HG03159 (cell line): ENCODE data around the gene GRM2.

ENCODE experiments used
- ATAC-seq: cut with Tn5 transposase; IDR thresholded peaks from one replicate; pipeline ENCODE4 v1.9.1; 2021; ENCODE audit warnings: mild to moderate bottlenecking, moderate library complexity; ENCODE audit not compliant: unreplicated experiment

Gene GRM2

DNA sequence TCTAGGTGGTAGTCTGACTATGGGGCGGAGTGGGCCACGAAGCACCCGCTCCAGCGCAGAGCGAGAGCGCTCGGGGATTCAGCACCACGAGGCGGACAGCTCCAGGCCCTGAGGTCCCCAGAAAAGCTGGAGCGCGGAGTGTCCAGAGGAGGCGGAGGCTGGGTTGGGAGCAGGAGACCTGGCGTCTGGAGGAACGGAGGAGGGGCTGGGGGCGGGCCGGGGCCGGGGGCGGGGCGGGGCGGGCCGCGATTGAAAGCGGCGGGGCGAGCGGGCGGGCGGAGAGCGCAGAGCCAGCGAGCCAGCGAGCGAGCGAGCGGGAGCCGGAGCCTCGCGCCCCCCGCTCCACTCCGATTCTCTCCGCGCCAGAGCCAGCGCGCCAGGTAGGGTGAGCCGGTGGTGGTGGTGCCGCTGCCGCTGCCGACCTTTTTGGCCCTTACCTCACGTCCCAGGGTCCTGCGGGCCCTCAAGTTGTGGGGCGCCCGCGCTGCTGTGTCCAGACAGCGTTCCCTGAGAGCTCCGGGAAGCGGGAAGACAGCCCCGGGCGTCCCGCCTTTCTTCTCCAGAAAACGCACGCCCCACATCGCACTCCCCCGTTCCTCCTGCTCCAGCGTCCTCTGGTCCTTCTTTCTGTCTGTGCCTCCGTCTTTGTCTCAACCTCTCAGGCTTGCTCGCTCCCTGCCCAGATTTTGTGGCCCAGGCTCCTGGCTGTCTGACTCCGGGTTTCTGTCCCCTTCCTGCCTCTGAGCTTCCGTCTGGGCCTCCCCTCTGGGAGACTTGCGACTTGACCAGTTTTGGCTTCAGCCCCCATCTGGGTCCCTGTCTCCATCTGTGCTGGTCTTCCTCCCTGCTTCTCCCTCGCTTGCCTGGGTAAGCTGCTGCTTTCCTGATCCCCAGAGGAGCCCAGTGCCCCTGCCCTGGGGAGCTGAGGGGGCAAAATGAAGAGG, at the start of gene GRM2:
Gene GRM2 (plus strand): TSS at position 281 of the 944 bp plus-strand sequence. CDS start 1,916 bp downstream, outside the sequence.
- ATAC-seq: no peak

DNA sequence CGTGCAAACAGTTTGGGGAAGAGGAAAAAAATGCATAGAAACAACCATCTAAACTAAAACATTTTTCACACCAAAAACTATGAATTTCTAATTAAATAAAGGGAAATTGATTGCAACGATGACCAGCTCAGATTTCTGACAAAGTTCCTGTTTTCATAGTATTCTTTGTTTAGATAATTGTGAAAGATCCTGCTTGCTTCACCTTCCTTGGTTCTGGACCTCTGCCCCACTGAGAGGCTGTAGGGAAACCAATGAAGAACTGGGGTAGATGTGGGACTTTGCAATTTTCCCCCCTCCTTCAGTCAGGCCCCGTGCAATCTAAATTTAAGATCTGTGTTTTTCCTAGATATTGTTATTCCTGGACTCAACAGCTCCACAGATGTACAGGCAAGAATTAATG, 49.6 kb upstream of the GRM2 start:
- no peak for ATAC-seq

DNA sequence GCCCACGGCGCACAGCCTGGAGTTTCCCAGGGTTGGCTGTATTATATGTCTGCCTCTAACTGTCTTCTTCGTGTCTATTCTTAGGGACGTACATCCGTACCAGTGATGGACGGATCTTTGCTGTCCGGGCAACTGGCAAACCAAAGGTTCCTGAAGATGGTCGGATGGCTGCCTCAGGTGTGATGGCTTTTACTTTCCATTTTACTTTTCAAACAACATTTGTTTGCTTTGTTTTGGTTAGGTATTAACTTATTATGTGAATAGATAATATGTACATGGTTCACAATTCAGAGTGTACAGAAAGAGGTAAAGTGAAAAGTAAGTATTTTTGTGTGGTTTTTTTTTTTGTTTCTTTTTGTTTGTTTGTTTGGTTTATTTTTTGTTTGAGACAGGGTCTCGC, 46.9 kb upstream of the GRM2 start:
- no peak for ATAC-seq

DNA sequence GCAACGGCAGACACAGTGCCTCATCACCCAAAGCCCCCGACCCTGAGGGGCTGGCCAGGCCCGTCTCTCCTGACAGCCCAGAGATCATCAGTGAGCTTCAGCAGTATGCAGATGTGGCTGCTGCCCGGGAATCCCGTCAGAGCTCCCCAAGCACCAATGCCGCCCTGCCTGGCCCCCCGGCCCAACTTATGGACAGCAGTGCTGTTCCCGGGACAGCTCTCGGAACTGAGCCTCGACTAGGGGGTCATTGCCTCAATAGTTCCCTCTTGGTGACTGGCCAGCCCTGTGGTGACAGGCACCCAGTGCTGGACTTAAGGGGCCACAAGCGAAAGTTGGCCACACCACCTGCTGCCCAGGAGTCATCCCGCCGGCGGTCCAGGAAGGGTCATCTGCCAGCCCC, 44.4 kb upstream of the GRM2 start:
- no peak for ATAC-seq

DNA sequence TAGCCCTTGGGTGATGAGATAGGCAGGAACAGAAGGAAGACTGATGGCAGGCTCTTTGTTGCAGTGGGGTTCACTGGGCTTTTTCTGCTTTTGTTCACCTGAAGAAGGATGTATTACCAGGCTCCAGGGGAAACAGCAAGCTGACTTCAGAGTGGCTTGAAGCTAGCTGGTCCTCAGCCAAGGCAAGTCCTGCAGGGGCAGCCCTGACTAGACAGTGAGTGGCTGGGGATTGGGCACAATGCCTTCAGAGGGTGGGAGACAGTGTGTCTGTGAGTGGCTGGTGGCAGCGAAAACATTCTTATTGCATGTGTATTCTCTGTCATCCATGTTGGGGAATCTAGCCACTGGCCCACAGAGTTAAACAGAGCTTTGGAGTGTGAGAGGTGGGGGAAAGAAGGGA, 38.1 kb upstream of the GRM2 start:
- no peak for ATAC-seq

DNA sequence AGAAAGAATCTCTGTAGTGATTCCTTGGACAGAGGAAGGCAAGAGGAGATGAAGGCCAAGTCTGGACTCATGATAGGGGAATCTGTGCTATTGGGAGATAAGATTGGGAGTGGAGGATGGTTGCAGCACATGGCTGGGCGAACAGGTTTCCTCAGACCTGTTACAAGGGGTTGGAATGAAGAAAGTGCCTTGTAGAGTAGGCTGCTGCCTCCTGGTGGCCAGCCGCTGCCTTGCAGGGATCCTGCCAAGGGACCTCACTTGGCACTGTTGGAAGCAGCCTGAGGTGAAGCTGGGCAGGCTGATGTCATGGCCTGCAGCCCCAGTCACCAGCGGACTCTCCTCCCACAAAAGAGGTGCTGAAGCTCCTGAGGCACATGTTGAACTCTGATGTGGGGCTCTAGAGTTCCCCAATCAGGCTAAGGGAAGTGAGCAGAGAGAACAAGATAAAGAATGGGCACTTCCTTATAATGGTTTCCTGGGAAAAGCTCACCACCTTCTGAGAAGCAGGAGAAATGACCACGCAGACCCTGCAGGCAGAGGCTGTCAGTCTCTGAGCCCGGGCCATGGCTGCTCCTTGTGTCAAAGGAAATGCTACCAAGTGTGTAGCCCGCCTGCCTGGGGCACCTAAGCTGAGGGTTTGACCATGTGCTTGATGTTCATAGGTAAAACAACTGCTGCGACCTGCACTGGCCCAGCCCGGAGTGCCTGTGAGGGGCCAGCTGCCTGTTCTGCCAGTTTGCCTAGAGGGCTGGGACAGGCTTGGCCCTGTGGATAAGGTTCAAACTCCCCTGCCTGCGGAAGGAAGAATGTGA, 37.4 kb upstream of the GRM2 start:
- no peak for ATAC-seq

DNA sequence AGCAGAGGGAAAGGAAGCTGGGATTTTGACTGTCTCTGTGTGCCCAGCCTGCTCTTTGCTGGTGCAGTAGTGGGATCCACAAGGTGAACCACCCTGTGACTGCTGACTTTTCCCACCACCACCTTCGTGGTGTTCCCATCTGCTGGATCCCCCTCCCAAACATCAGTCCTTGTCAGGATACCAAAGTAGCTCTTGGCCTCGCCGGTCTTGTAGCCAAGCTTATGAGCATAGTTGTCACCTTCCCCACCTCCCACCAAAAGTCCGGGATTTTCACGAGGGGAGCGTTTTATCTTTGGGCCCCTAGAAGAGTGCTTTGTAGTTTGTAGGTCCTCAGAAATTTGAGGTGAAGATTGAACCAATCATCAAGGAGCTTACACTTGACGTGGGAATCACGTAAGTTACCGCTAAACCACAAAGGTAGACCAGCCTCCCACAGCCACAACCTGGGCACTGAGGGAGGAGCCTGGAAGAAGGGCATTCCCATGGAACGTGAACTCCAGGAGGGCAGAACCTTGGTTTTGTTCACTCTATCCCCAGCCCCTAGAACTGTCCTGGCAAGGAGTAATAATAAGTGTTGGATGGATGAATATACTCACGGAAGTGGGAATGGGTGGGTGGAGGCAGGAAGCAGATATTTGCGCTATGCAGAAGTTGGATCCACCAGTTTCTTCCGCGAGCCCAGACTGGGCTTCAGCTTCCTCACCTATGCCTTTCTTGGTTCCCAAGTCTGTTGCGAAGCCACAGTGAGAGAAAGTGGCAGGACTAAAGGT, 36.6 kb upstream of the GRM2 start:
- ATAC-seq: no peak

DNA sequence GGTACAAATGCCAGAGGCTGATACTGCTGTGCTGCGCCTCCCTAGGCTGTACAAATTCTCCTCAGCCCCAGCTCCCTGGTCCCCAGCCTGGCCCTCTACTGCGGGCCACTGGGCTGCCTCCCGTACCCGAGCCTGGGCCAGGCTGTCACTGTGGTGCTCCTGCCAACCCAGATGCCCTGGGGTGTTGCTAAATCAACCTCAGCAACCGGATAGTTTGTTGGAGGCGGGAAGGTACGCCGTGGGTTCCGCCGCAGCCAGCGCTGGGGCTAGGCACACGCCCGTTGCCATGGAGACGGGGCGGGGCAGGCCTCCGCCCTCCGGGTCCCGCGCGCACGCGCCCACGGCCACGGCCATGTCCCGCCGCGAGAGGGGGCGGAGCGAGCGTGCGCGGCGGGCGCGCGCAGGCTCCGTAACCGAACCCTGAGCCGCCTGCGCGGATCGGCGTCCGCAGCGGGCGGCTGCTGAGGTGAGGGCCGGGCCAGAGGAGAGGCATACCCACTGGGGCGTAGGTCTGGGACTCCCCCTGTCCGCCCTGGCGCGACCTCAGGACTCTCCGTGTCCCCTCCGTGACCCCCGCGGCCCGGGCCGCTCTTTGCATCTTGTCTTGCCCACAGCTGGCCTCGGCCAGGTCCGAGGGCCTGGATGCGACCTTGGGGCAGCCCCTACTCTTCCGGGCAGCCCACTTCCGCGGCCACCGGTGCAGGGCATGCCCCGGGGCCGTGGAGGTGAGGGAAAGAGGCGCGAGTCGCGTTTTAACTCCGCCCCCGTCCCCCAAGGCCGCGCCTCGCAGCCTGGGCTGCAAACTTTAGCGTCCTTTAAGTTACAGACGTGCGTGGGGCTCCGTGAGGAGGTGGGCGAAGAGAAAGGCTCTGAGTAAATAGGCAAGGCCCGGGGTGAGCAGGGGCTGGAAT, 35.8 kb upstream of the GRM2 start, which contains the start of gene TEX264:
Gene TEX264 (plus strand): TSS at position 430 of the 911 bp plus-strand sequence. CDS start 3,053 bp downstream, outside the sequence.
- ATAC-seq: peak; percentile 69

DNA sequence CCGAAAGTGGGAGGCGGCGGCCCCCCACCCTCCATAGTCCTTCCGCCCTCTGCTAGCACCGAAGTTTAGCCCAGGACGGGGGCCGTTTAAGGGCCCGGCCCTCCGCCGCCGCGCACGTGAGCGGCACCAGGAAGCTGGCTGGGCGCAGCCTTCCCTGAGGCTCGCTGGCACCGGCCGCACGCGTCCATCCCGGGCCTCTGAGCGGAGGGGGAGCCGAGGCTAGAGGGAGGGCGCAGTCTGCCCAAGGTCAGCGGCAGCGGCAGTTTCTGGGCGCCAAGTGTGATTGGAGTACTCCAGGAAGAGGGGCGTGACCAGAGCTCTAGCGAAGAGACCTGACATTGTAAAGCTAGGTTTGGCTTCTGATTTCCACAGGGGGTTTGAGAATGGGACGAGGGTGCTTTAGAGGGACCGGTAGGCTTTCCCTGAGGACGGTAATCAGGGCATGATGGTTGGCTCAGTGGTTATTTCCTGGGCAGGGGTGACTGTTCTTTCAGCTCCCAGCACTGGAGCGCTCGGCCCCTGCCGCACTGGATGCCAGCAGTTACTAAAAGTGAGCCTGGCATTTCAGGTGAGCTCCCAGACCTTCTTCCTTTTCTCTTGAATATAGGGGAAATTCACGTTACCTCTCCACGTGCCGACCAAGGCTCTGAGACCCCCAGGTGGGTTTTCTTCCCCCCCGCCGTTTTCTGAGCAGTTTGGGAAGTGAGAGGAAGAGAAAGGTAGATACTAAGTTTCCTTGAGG, 35.0 kb upstream of the GRM2 start:
- ATAC-seq: peak; percentile 36

DNA sequence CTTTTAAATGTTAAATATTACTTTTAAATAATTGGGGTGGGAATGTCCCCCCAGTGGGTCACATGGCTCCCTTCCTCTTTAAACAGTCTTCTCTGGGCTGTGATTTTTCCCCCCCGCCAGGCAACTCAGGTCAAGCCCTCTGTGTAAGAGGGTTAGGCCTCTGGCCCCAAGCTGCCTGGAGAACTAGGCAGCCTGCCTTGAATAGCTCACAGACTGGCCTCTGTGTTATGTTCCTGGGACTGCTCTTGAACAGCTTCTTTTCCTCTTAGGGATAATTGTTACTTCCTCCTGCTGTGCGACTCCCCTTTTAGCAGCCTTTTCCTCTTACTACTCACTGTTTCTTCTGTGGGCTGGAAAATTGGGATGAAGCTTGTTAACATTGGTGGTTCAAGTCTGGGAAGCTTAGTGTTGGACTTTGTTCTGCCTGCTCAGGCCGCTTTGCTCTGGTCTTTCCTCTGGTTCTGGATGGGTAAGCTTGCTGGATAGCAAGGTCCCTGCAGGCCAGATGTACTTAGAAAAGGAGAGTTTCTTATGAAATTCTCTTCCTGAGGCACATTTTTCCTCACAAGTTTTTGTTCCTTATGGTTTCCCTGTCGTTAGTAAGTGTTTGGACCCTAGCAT, 33.6 kb upstream of the GRM2 start:
- ATAC-seq: no peak

DNA sequence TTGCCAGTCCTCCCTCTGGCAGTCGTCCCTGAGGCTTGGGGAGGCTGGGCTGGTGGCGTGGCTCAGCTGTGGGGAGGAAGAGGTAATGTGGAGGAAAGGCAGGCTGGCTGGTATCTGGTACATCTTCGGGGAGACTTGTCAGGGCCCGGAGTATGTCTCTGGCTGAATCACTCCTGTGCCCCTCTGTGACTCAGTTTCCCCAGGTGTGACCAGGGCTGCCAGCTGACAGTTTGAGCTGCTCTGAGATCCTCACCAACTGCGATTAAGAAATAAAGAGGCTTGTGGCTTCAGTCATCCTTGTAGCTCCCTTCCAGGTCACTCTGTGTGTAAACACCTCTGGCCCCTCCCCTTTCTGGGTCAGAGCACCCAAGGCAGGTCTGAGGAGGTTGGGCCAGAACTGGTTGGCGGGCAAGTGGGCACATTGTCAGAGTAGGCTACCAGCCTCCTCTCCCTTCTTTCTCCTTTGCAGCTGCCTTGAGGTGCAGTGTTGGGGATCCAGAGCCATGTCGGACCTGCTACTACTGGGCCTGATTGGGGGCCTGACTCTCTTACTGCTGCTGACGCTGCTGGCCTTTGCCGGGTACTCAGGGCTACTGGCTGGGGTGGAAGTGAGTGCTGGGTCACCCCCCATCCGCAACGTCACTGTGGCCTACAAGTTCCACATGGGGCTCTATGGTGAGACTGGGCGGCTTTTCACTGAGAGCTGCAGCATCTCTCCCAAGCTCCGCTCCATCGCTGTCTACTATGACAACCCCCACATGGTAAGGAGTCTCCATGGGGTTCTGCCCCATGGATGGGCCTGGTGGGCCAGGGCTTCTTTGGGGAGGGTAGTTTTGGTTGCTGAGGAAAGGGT, 32.8 kb upstream of the GRM2 start:
- no peak for ATAC-seq

DNA sequence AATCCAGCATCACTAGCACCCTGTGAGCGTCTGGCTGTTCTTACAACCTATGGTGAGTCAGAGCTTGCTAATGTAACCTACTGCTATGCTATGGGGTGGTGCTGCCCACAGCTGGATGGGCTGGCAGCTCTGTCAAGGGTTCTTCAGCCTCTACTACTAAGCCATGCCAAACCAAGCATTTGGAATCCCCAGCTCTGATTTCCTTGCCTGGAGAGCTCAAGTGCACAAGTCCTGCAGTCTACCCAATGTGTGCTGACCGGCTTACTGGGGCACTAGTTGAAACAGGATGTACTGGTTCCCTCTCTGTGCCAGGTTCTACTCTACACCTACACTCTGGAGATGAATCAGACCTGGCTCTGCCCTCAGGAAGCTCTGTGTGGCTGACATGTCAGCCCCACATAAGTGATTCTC, 31.7 kb upstream of the GRM2 start:
- no peak for ATAC-seq

DNA sequence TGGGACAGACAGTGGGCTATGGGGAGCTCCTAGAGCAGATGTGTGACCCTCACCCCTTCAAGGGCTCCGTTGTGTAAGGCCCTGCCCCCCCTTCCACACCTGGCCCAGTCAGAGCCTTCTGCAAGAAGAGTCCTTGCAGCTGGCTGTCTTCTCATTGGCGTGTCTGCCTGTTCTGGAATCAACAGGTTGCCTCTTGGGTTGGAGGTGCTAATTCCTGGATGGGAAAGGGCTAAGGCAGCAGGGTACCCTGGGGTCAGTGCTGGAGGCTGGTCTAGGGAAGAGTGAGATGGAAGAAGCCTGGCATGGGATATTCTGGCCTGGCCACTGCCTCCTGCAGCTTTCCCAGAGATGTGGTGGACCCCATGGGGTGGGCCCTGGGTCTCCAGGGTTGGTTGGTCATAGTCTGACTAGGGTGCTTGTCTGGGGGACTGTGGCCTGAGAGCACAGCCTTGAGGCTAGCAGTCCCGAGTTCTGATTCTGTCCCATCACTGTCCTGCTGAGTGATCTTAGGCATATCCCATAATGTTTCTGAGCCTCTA, 30.7 kb upstream of the GRM2 start:
- ATAC-seq: no peak

DNA sequence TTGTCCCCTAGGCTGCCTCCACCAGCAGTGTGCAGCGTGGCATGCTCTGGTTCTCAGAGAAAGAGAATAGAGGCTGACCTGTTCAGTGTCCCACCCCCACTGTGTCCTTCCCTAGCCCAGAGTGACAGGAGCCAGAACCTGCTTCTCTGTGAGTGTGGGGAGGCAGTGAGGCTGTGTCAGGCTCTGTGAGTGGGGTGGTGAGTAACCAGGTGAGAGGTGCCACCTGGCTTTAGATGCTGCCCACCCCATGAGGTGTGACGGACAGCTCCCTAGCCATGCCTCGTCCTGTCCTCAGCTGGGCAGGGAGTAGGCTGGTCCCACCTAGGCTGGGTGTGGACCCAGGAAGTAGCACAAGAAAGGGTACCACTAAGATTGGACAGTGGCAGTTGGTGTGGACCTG, 29.5 kb upstream of the GRM2 start:
- ATAC-seq: no peak

DNA sequence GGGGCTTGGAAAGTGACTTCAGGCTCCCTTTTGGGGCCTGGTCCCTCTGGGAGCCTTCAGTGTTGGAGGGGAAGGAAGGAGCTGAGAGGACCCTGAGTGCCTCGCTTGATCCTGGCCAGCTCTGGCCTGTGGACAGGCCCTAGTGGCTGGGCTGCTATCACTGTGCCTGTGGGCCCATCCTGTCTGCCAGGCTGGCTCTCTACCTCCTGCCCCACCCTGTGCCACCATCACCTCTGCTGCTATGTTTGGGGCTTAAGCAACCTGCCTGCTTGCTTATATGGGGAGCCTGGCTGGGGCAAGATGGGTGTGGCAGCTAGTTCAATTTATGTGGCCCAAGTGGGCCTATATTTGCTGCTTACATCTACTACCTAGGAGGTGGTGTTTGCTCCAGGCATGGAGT, 28.7 kb upstream of the GRM2 start:
- ATAC-seq: no peak

DNA sequence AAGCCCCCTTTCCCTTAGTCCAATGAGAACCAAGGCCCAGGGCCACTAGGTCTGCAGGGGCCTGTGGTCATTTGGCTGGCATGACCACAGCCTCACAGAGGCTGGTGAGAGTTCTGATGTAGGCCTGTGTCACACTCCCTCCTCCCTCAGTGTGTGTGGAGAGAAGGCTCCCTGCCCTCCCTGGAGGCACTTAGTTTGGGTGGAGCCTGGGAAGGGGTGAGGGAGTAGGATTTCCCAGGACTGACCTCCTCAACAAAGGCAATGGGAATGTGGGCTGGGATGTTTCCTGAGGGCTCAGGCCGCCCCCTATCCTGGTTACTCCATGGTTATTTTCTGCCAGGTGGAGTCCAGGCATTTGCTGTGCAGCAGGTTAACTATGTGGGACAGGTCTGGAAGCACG, 28.2 kb upstream of the GRM2 start:
- ATAC-seq: no peak

DNA sequence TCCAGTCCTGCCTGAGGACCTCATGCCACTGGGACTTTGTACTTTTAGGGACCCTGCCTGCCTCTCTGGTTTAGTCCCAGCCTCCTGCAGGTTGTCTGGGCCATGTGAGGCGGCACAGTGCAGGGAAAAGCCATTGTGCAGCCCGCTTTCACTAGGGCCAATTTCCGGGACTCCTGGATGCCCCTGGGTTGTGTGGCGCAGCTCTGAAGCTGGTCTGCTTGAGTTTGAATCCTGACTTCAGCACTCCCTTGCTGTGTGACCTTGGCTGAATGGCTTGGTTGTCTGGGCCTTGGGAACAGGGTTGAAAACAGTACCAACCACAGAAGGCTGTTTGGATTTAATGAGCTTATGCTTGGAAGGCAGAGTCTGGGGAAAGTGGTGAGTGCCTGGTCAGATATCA, 27.6 kb upstream of the GRM2 start:
- no peak for ATAC-seq

DNA sequence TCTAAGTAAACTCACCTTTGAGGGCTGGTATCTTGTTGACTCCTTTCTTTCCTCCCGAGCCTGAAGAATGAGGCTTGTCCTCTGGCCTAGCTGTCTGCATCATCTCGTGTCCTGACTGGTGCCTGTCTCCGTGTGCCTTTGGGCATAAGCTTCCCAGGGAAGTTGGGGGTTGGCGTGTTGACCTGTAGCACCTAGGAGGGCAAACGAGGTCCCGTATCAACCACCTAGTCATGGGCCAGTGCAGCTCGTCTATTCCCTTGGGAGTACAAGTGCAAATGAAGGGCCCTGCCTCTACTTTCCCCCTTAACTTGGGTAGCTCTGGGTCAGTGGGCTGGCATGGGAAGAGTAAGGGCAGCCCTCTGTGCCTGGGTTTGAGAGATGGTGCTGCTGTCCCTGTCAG, 27.1 kb upstream of the GRM2 start:
- ATAC-seq: no peak
